Parathyroid adenoma (tissue), 2 donors: ENCODE measurements around the gene JAG2.

ENCODE experiments used
- H2AFZ ChIP-seq: fragments of 300-600 bp; sonication (generic); one replicate; pipeline ENCODE4 v1.7.0; 2017; ENCODE audit warnings: antibody characterized with exemption, mild to moderate bottlenecking
- H3K27ac ChIP-seq: fragments of 300-600 bp; sonication (generic); one replicate; pipeline ENCODE4 v1.7.0; 2017
- H3K27me3 ChIP-seq: fragments of 300-600 bp; sonication (generic); one replicate; pipeline ENCODE4 v1.7.0; 2017; ENCODE audit warnings: low read length; ENCODE audit not compliant: control insufficient read depth, insufficient read depth
- H3K36me3 ChIP-seq: fragments of 300-600 bp; sonication (generic); one replicate; pipeline ENCODE4 v1.7.0; 2017; ENCODE audit warnings: low read length; ENCODE audit not compliant: control insufficient read depth, insufficient read depth
- H3K4me1 ChIP-seq: fragments of 300-600 bp; sonication (generic); one replicate; pipeline ENCODE4 v1.7.0; 2017; ENCODE audit warnings: control low read depth
- H3K4me2 ChIP-seq: fragments of 300-600 bp; sonication (generic); one replicate; pipeline ENCODE4 v1.7.0; 2017; ENCODE audit warnings: low read length
- H3K4me3 ChIP-seq: fragments of 300-600 bp; sonication (generic); one replicate; pipeline ENCODE4 v1.7.0; 2017; ENCODE audit warnings: low read depth, low read length
- H3K79me2 ChIP-seq: fragments of 300-600 bp; sonication (generic); one replicate; pipeline ENCODE4 v1.7.0; 2017; ENCODE audit warnings: control low read depth
- H3K9ac ChIP-seq: fragments of 300-600 bp; sonication (generic); one replicate; pipeline ENCODE4 v1.7.0; 2017; ENCODE audit warnings: mild to moderate bottlenecking
- H3K9me3 ChIP-seq: fragments of 300-600 bp; sonication (generic); one replicate; pipeline ENCODE4 v1.7.0; 2017; ENCODE audit warnings: low read length; ENCODE audit not compliant: control insufficient read depth
- TF ChIP-seq, protein P1 (sequence below): fragments of 300-600 bp; sonication (generic); IDR thresholded peaks from one replicate; pipeline ENCODE4 v1.7.0; 2017; ENCODE audit warnings: antibody characterized with exemption, mild to moderate bottlenecking
- donor health status: primary hyperparathyroidism.

The JAG2 gene

DNA sequence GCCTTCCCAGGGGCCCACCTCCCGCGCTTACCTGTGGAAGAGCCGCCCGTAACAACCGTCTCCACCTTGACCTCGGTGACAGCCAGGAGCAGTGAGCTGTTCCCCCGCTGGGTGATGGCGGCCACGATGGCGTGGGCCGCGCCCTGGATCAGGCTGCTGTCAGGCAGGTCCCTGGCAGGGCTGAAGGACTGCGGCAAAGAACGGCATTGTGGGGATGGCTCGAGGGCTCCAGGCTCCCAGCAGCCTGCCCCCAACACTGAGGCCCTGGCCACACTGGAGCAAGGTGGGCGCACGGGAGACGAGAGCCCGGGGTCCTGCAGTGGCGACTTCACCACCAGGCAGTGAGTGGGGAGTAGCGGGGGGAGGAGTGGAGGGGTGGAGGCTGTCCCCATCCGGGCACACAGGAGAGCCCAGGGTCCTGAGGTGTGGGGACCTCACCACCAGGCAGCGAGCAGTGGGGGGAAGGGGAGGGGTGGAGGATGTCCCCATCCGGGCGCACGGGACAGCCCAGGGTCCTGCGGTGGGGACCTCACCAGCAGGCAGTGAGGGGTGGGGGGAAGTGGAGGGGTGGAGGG, 25.0 kb downstream of the JAG2 start:
- TF ChIP-seq, protein P1, sequence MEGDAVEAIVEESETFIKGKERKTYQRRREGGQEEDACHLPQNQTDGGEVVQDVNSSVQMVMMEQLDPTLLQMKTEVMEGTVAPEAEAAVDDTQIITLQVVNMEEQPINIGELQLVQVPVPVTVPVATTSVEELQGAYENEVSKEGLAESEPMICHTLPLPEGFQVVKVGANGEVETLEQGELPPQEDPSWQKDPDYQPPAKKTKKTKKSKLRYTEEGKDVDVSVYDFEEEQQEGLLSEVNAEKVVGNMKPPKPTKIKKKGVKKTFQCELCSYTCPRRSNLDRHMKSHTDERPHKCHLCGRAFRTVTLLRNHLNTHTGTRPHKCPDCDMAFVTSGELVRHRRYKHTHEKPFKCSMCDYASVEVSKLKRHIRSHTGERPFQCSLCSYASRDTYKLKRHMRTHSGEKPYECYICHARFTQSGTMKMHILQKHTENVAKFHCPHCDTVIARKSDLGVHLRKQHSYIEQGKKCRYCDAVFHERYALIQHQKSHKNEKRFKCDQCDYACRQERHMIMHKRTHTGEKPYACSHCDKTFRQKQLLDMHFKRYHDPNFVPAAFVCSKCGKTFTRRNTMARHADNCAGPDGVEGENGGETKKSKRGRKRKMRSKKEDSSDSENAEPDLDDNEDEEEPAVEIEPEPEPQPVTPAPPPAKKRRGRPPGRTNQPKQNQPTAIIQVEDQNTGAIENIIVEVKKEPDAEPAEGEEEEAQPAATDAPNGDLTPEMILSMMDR: no peak
- Histone ChIP-seq H3K4me2 (no peak overlapping the region), H3K36me3 (no peaks in the 10 kb centered on the region), H3K9me3 (no peaks in the 10 kb centered on the region), H3K79me2 (no peaks in the 10 kb centered on the region), H3K4me3 (no peak overlapping the region), H3K4me1 (no peaks in the 10 kb centered on the region), H3K9ac (no peak overlapping the region), H3K27me3 (no peaks in the 10 kb centered on the region), H2AFZ (no peak overlapping the region), H3K27ac (no peak overlapping the region)

DNA sequence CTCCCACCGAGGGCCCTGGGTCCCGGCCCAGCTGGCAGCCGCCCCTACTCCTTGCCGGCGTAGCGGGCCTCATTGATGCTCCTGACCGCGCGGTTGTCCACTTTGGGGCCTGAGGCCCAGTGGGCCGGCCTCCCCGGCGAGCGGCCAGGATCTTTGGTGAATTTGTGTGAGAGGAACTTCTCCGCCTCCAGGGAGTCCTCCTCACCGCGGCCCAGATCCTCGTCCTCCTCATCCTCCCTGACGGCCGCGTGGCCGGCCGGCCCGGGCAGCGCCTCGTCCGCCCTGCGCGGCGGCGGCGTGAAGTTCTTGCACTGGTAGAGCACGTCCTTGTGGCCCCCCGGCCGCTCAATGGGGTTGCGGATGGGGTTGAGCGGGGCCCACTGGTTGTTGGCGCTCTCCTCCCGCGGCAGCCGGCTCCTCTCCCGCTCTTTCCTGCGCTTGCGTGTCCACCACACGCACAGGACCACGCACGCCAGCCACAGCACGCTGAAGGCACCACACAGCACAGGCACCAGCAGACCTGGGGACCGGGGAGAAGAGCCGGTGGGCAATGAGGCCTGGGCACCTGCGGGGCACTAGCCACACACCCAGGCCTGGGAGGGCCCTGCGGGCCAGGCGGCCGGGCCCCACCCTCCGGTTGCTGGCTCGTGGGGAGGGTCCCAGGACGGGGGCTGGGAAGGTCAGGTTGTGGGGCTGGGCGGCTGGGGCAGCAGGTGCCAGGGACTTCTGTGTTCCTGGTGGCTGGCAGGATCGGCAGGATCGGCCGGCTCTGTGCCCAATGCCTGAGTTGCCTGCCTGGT, 25.7 kb downstream of the JAG2 start:
- no peaks in the 10 kb centered on the region for H3K9me3 ChIP-seq
- TF ChIP-seq, protein P1: no peak
- H3K4me1 ChIP-seq: no peaks in the 10 kb centered on the region
- no peak overlapping the region for H2AFZ ChIP-seq
- H3K79me2 ChIP-seq: no peaks in the 10 kb centered on the region
- H3K9ac ChIP-seq: no peak overlapping the region
- no peak overlapping the region for H3K4me3 ChIP-seq
- H3K36me3 ChIP-seq: no peaks in the 10 kb centered on the region
- H3K4me2 ChIP-seq: no peak overlapping the region
- H3K27me3 ChIP-seq: no peaks in the 10 kb centered on the region
- H3K27ac ChIP-seq: no peak overlapping the region

DNA sequence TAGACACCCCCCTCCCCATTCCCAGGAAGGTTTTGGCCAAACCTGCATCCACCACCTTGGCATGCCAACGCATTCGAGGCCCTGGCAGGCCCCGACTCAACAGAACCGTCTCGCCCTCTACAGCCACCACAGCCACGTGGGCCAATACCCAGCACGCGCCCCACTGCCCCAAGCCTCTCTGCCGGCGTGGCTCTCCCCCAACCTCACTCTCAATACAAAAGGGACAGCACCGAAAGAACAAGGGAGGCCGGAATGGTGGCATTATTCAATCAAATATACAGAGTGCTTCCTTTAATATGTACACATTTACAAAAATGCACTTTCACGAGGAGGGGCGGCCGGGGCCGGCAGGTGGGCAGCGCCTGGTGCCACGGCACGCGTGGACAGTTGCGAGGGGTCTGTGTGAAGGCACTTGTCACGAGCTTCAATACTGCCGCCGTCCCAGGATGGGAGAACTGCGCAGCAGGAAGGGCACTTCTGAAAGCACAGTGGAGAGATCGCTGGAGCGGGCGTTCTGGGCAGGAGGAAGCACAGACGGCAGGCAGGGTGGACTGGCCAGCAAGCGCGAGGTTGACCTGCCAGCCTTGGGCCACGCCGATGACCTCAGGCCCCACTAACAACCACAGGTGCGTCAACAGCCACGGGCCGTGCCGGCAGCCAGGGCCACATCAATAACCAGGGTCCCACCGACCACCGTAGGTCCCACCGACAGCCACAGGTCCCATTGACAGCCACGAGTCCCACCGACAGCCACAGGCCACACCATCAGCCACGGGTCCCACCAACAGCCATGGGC, 26.9 kb downstream of the JAG2 start:
- Histone ChIP-seq H3K4me3 (no peak overlapping the region), H3K9me3 (no peaks in the 10 kb centered on the region), H3K4me2 (no peak overlapping the region), H3K36me3 (no peaks in the 10 kb centered on the region), H3K9ac (no peak overlapping the region), H3K4me1 (no peaks in the 10 kb centered on the region), H2AFZ (no peak overlapping the region), H3K27me3 (no peaks in the 10 kb centered on the region), H3K79me2 (no peaks in the 10 kb centered on the region), H3K27ac (no peak overlapping the region)
- TF ChIP-seq, protein P1: no peak

DNA sequence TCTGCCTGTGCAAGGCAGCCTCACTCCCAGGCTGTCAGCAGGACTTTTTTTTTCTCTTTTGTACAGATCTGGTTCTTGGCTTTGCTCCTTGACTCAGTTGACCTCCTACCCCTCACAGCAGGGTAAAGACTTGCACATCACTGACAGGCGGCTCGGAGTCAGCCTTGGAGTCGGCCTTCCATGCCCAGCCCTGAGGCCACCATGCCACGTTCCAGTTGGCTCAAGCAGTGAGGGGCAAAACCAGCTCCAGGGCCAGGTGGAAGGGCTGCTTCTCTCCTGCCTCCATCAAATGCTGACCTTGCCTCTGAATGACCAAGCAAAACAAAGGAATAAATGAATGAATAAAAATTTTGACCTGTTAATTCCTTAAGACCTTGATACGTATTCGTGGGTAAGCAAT, 27.6 kb downstream of the JAG2 start:
- Histone ChIP-seq H2AFZ (no peak overlapping the region), H3K36me3 (no peaks in the 10 kb centered on the region), H3K27ac (no peak overlapping the region), H3K27me3 (no peaks in the 10 kb centered on the region), H3K4me1 (no peaks in the 10 kb centered on the region), H3K4me3 (no peak overlapping the region), H3K79me2 (no peaks in the 10 kb centered on the region), H3K4me2 (no peak overlapping the region), H3K9me3 (no peaks in the 10 kb centered on the region), H3K9ac (no peak overlapping the region)
- TF ChIP-seq, protein P1: no peak
